ENCODE results near the gene CASD1.

Gene CASD1

GRCh38 chr7:94509264-94509886, at the start of gene CASD1:
TSS of gene CASD1 (plus strand) at chr7:94509809. CDS start at chr7:94510085, 276 bp downstream.
- DNase-seq, result no peak

GRCh38 chr7:94466516-94466915, 43.1 kb upstream of the CASD1 start:
- DNase-seq, result no peak

GRCh38 chr7:94471604-94472003, 38.0 kb upstream of the CASD1 start:
- no peak for DNase-seq

GRCh38 chr7:94472608-94473007, 37.0 kb upstream of the CASD1 start:
- no peak for DNase-seq

GRCh38 chr7:94476251-94476840, 33.3 kb upstream of the CASD1 start:
- DNase-seq, result no peak

GRCh38 chr7:94477878-94478277, 31.7 kb upstream of the CASD1 start:
- no peak for DNase-seq

GRCh38 chr7:94478648-94479214, 30.9 kb upstream of the CASD1 start:
- no peak for DNase-seq

- DNase-seq, result no peak
These were observed 28.3 kb upstream of the CASD1 start for GRCh38 chr7:94481279-94481678.

GRCh38 chr7:94482796-94483195, 26.8 kb upstream of the CASD1 start:
- DNase-seq, result no peak

GRCh38 chr7:94483843-94484242, 25.8 kb upstream of the CASD1 start:
- no peak for DNase-seq

GRCh38 chr7:94486216-94486615, 23.4 kb upstream of the CASD1 start:
- DNase-seq, result no peak

- no peak for DNase-seq
These were observed 18.2 kb upstream of the CASD1 start for GRCh38 chr7:94491410-94491809.

GRCh38 chr7:94492601-94493000, 17.0 kb upstream of the CASD1 start:
- DNase-seq, result no peak

GRCh38 chr7:94497874-94498670, 11.5 kb upstream of the CASD1 start:
- DNase-seq, result no peak

- no peak for DNase-seq
These were observed 10.7 kb upstream of the CASD1 start for GRCh38 chr7:94498918-94499317.

GRCh38 chr7:94507462-94507861, 2.1 kb upstream of the CASD1 start:
- DNase-seq, result no peak

GRCh38 chr7:94507962-94508361, 1.6 kb upstream of the CASD1 start:
- DNase-seq, result no peak

GRCh38 chr7:94509887-94510581, 425 bp downstream of the CASD1 start:
- peak; percentile 69 for DNase-seq

- no peak for DNase-seq
These were observed 1.2 kb downstream of the CASD1 start for GRCh38 chr7:94510582-94511496.

- DNase-seq, result no peak
These were observed 2.1 kb downstream of the CASD1 start for GRCh38 chr7:94511718-94512117.

- DNase-seq, result no peak
These were observed 3.3 kb downstream of the CASD1 start for GRCh38 chr7:94512735-94513564.

All from NCI-H2107 (cell line).